Measurements from ENCODE around the gene KLHDC8A. TPM values are rescaled to one million over a fixed set of nuclear protein-coding genes. Genes with fewer than 3 reads are reported as not detected.
"Not testable (repeated sequence)": the region's sequence is repeated elsewhere in the genome, so short reads cannot be mapped to it uniquely, and the experiment has no call there.

KLHDC8A gene
- polyA plus RNA-seq (not detected in 3 replicates), polyA minus RNA-seq (not detected in 3 replicates)
- polyA plus RNA-seq (2011; ENCODE audit: low read depth) = 0.50 TPM
- polyA plus RNA-seq (2011; cell fraction: cytosol; rRNA removed) = not detected in 2 replicates
- polyA plus RNA-seq (2011; cell fraction: nucleus; rRNA removed) = not detected in 2 replicates
- 0.10 TPM in 1 of 2 replicates, not detected in the other for polyA plus RNA-seq (2012; ENCODE audit: low replicate concordance)
- not detected for polyA minus RNA-seq (2011; cell fraction: cytosol; rRNA and poly(A)+ RNA removed)
- polyA minus RNA-seq (2011; cell fraction: nucleus; rRNA and poly(A)+ RNA removed) = not detected in 2 replicates

GRCh38 chr1:205356440-205357139, at the start of gene KLHDC8A:
Gene KLHDC8A, minus strand, starts transcription at chr1:205356922. Its CDS starts 13,318 bp downstream, at chr1:205343604.
- H3K9me3 ChIP-seq (ENCODE audit: control insufficient read depth, low read depth, low read length) = no peaks in the 10 kb centered on the region
- H3K4me3 ChIP-seq (ENCODE audit: control insufficient read depth in 2 of 3, extremely low read depth in 1 of 3, insufficient read depth in 2 of 3, low read depth in 1 of 3, low read length in 3 of 3) = no peak within 1 kb of the TSS
- H3K4me1 ChIP-seq (ENCODE audit: control insufficient read depth, extremely low read depth, insufficient read depth, low read length) = no peaks in the 10 kb centered on the region
- DNase-seq (ENCODE audit: low read depth, low spot score) (no peak), FAIRE-seq (no peak)
- H3K9ac ChIP-seq (ENCODE audit: control insufficient read depth, extremely low read depth, insufficient read depth, low read length) = no peak within 1 kb of the TSS
- dilution Hi-C loops (cut with MboI; ENCODE audit: extremely low pct_ligation_motif_present, low sequenced_read_pairs) = no loop called here
- H2AFZ ChIP-seq (ENCODE audit: control insufficient read depth, low read length) = no peak within 1 kb of the TSS
- H3K4me2 ChIP-seq (ENCODE audit: control insufficient read depth, extremely low read depth, insufficient read depth, low read depth, low read length) = no peak within 1 kb of the TSS
- TF ChIP-seq CTCF (optimal IDR thresholded peaks at IDR 0.05 in 1 of 3, IDR thresholded peaks at IDR 0.05 in 1 of 3, conservative IDR thresholded peaks at IDR 0.05 in 1 of 3; ENCODE audit: extremely low read depth in 1 of 3, insufficient read depth in 2 of 3, low read length in 3 of 3) (no peak), EZH2 (IDR thresholded peaks at IDR 0.05; ENCODE audit: low read length) (no peak)
- H3K9me1 ChIP-seq (ENCODE audit: control insufficient read depth, extremely low read depth, insufficient read depth, low read length) = no peaks in the 10 kb centered on the region
- no peaks in the 10 kb centered on the region for H4K20me1 ChIP-seq (ENCODE audit: control insufficient read depth, extremely low read depth, insufficient read depth, low read length)
- no peaks in the 10 kb centered on the region for H3K79me2 ChIP-seq (ENCODE audit: control insufficient read depth, insufficient read depth, low read length)
- peaks cover 12% of the 10 kb centered on the region for H3K27me3 ChIP-seq (ENCODE audit: control insufficient read depth, extremely low read depth, insufficient read depth, low read length)
- no peak within 1 kb of the TSS for H3K27ac ChIP-seq (ENCODE audit: control insufficient read depth, insufficient read depth, low read length)
- no peaks in the 10 kb centered on the region for H3K36me3 ChIP-seq (ENCODE audit: control insufficient read depth in 2 of 2, extremely low read depth in 1 of 2, insufficient read depth in 2 of 2, low read length in 2 of 2)

- H3K9ac ChIP-seq (ENCODE audit: control insufficient read depth, extremely low read depth, insufficient read depth, low read length); H2AFZ ChIP-seq (ENCODE audit: control insufficient read depth, low read length); H3K9me3 ChIP-seq (ENCODE audit: control insufficient read depth, low read depth, low read length); H3K9me1 ChIP-seq (ENCODE audit: control insufficient read depth, extremely low read depth, insufficient read depth, low read length); H3K79me2 ChIP-seq (ENCODE audit: control insufficient read depth, insufficient read depth, low read length); H3K4me3 ChIP-seq (ENCODE audit: control insufficient read depth in 2 of 3, extremely low read depth in 1 of 3, insufficient read depth in 2 of 3, low read depth in 1 of 3, low read length in 3 of 3); dilution Hi-C loops (cut with MboI; ENCODE audit: extremely low pct_ligation_motif_present, low sequenced_read_pairs); DNase-seq (ENCODE audit: low read depth, low spot score); H3K4me2 ChIP-seq (ENCODE audit: control insufficient read depth, extremely low read depth, insufficient read depth, low read depth, low read length); FAIRE-seq; H3K4me1 ChIP-seq (ENCODE audit: control insufficient read depth, extremely low read depth, insufficient read depth, low read length); H4K20me1 ChIP-seq (ENCODE audit: control insufficient read depth, extremely low read depth, insufficient read depth, low read length); H3K27ac ChIP-seq (ENCODE audit: control insufficient read depth, insufficient read depth, low read length); H3K36me3 ChIP-seq (ENCODE audit: control insufficient read depth in 2 of 2, extremely low read depth in 1 of 2, insufficient read depth in 2 of 2, low read length in 2 of 2); H3K27me3 ChIP-seq (ENCODE audit: control insufficient read depth, extremely low read depth, insufficient read depth, low read length): not testable (repeated sequence)
These were observed 49.5 kb upstream of the KLHDC8A start for GRCh38 chr1:205406252-205406651.

GRCh38 chr1:205404484-205404883, 47.8 kb upstream of the KLHDC8A start:
- H3K4me2 ChIP-seq (ENCODE audit: control insufficient read depth, extremely low read depth, insufficient read depth, low read depth, low read length); H3K4me3 ChIP-seq (ENCODE audit: control insufficient read depth in 2 of 3, extremely low read depth in 1 of 3, insufficient read depth in 2 of 3, low read depth in 1 of 3, low read length in 3 of 3); dilution Hi-C loops (cut with MboI; ENCODE audit: extremely low pct_ligation_motif_present, low sequenced_read_pairs); H3K9ac ChIP-seq (ENCODE audit: control insufficient read depth, extremely low read depth, insufficient read depth, low read length); H3K9me1 ChIP-seq (ENCODE audit: control insufficient read depth, extremely low read depth, insufficient read depth, low read length); H3K36me3 ChIP-seq (ENCODE audit: control insufficient read depth in 2 of 2, extremely low read depth in 1 of 2, insufficient read depth in 2 of 2, low read length in 2 of 2); H3K79me2 ChIP-seq (ENCODE audit: control insufficient read depth, insufficient read depth, low read length); H3K27ac ChIP-seq (ENCODE audit: control insufficient read depth, insufficient read depth, low read length); H3K9me3 ChIP-seq (ENCODE audit: control insufficient read depth, low read depth, low read length); H3K27me3 ChIP-seq (ENCODE audit: control insufficient read depth, extremely low read depth, insufficient read depth, low read length); DNase-seq (ENCODE audit: low read depth, low spot score); FAIRE-seq; H4K20me1 ChIP-seq (ENCODE audit: control insufficient read depth, extremely low read depth, insufficient read depth, low read length); H2AFZ ChIP-seq (ENCODE audit: control insufficient read depth, low read length); H3K4me1 ChIP-seq (ENCODE audit: control insufficient read depth, extremely low read depth, insufficient read depth, low read length): not testable (repeated sequence)

Data from keratinocyte (primary cell).